Nephron (organoid): Measurements from ENCODE around the gene NIPAL4.

Experiments
- H3K27ac Mint-ChIP-seq, 3 experiments: 2 replicates each; pipeline ENCODE4 v1.8.0; 2020; ENCODE audit warnings: mixed read lengths in 3 of 3, mild to moderate bottlenecking in 2 of 3, moderate library complexity in 1 of 3
- H3K27me3 Mint-ChIP-seq: 2 replicates; pipeline ENCODE4 v1.8.0; 2021; ENCODE audit warnings: low read depth, mild to moderate bottlenecking, moderate library complexity, mixed read lengths
- H3K36me3 Mint-ChIP-seq: 2 replicates; pipeline ENCODE4 v1.8.0; 2020; ENCODE audit warnings: low read depth, mixed read lengths
- H3K4me1 Mint-ChIP-seq: 2 replicates; pipeline ENCODE4 v1.8.0; 2020; ENCODE audit warnings: mixed read lengths
- H3K4me3 Mint-ChIP-seq, 3 experiments: 2 replicates each; pipeline ENCODE4 v1.8.0; 2020; ENCODE audit warnings: mild to moderate bottlenecking in 3 of 3, mixed read lengths in 3 of 3, moderate library complexity in 2 of 3
- H3K9me3 Mint-ChIP-seq: 2 replicates; pipeline ENCODE4 v1.8.0; 2020; ENCODE audit warnings: mixed read lengths
- CTCF ChIP-seq, 3 experiments: fragments of 200-600 bp; sonication (generic); IDR thresholded peaks; one replicate each; pipeline ENCODE4 v1.5.0; 2021; ENCODE audit warnings: antibody characterized with exemption in 3 of 3; ENCODE audit not compliant: unreplicated experiment in 3 of 3

Gene NIPAL4

GRCh38 chr5:157509587-157509986 is 49.6 kb downstream of the NIPAL4 start:
- no peaks in the 10 kb centered on the region for H3K9me3 Mint-ChIP-seq

DNA sequence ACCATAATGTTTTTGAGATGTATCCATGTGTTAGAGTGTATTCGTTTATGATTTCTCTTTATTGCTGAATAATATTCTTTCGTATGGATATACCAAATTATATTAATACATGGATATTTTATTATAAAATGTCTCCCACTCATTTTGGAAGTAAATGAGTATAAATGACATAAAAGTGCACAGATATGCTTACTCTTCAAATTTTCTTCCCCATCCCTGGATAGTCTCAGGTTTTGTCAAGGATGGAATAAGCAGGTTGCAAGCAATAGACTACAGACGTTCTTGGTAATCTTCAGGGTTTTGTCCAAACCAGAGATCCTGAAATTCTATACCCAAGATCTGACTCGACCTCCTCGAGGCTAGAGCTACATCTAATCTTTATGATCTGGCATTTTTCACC is 50.7 kb downstream of the NIPAL4 start:
- TF ChIP-seq CTCF (IDR thresholded peaks at IDR 0.05; ENCODE audit: unreplicated experiment in 3 of 3): no peak
- H3K27me3 Mint-ChIP-seq: no peaks in the 10 kb centered on the region
- no peaks in the 10 kb centered on the region for H3K9me3 Mint-ChIP-seq
- H3K4me3 Mint-ChIP-seq: no peak overlapping the region
- peaks cover 41% of the 10 kb centered on the region for H3K36me3 Mint-ChIP-seq
- peaks cover 76% of the 10 kb centered on the region for H3K4me1 Mint-ChIP-seq
- H3K27ac Mint-ChIP-seq: peak overlapping the region in 2 of 3 experiments; percentile 93 to 94

More at GRCh38 chr5:157509587-157509986, 49.6 kb downstream of the NIPAL4 start:
- TF ChIP-seq CTCF (IDR thresholded peaks at IDR 0.05; ENCODE audit: unreplicated experiment in 3 of 3): no peak
- Mint-ChIP-seq H3K27ac (peak overlapping the region in 1 of 3 experiments; percentile 16), H3K27me3 (no peaks in the 10 kb centered on the region), H3K36me3 (peaks cover 45% of the 10 kb centered on the region), H3K4me1 (peaks cover 65% of the 10 kb centered on the region), H3K4me3 (no peak overlapping the region)

GRCh38 chr5:157511651-157512644 is 51.9 kb downstream of the NIPAL4 start:
- H3K36me3 Mint-ChIP-seq: peaks cover 29% of the 10 kb centered on the region
- TF ChIP-seq CTCF (IDR thresholded peaks at IDR 0.05; ENCODE audit: unreplicated experiment in 3 of 3): no peak
- H3K4me1 Mint-ChIP-seq: peaks cover 78% of the 10 kb centered on the region
- H3K9me3 Mint-ChIP-seq: no peaks in the 10 kb centered on the region
- H3K4me3 Mint-ChIP-seq: peak overlapping the region in 1 of 3 experiments; percentile 12
- peak overlapping the region; percentile 61 to 94 (median 93) for H3K27ac Mint-ChIP-seq
- H3K27me3 Mint-ChIP-seq: no peaks in the 10 kb centered on the region

DNA sequence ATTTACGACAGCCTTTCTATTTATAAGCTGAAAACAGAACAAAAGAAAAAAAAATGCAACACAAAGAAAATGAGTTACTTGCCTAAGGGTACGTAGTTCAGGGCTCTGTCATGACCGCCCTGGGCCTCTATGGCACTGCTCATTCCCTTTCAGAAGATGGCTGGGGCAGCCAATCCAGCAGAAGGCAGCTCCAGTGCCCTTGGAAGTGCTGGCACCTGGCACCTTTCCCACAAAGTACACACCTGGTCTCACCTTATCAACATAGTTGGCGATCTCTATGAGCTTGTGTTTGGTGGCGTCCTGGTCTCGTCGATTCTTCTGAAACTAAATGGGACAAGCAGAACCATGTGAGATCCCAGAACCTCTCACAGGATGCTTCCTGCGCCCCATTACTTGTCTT is 53.2 kb downstream of the NIPAL4 start:
- Mint-ChIP-seq H3K4me1 (peaks cover 75% of the 10 kb centered on the region), H3K36me3 (peaks cover 24% of the 10 kb centered on the region), H3K27me3 (no peaks in the 10 kb centered on the region), H3K9me3 (no peaks in the 10 kb centered on the region), H3K4me3 (no peak overlapping the region), H3K27ac (peak overlapping the region in 2 of 3 experiments; percentile 30 to 93)
- no peak for TF ChIP-seq CTCF (IDR thresholded peaks at IDR 0.05; ENCODE audit: unreplicated experiment in 3 of 3)

DNA sequence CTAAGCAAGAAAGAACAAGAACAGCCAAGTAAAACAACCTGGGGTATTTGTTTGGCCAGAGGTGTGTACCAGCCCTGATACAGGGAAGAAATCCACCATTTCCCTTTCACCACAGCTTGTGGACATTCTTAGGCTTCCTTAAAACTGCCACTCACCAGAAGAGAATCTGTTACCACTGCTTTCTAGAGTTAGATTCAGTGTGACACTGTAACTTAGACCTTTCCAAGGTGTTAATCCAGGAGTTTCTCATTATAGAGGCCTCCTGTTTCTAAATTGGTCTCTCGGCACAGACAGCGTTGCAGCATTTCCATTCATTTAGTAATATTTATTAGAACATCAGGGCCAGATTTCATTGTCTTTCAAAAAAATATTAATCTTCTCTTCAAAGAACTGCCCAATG is 55.0 kb downstream of the NIPAL4 start:
- no peak for TF ChIP-seq CTCF (IDR thresholded peaks at IDR 0.05; ENCODE audit: unreplicated experiment in 3 of 3)
- peaks cover 69% of the 10 kb centered on the region for H3K4me1 Mint-ChIP-seq
- peaks cover 16% of the 10 kb centered on the region for H3K36me3 Mint-ChIP-seq
- no peaks in the 10 kb centered on the region for H3K9me3 Mint-ChIP-seq
- peak overlapping the region; percentile 24 to 91 (median 34) for H3K27ac Mint-ChIP-seq
- no peaks in the 10 kb centered on the region for H3K27me3 Mint-ChIP-seq
- no peak overlapping the region for H3K4me3 Mint-ChIP-seq
